GM21529 (cell line): Measurements from ENCODE around the gene BRSK2.

Experiments used
- ATAC-seq: cut with Tn5 transposase; IDR thresholded peaks from one replicate; pipeline ENCODE4 v1.9.1; 2021; ENCODE audit not compliant: unreplicated experiment

Gene BRSK2

DNA sequence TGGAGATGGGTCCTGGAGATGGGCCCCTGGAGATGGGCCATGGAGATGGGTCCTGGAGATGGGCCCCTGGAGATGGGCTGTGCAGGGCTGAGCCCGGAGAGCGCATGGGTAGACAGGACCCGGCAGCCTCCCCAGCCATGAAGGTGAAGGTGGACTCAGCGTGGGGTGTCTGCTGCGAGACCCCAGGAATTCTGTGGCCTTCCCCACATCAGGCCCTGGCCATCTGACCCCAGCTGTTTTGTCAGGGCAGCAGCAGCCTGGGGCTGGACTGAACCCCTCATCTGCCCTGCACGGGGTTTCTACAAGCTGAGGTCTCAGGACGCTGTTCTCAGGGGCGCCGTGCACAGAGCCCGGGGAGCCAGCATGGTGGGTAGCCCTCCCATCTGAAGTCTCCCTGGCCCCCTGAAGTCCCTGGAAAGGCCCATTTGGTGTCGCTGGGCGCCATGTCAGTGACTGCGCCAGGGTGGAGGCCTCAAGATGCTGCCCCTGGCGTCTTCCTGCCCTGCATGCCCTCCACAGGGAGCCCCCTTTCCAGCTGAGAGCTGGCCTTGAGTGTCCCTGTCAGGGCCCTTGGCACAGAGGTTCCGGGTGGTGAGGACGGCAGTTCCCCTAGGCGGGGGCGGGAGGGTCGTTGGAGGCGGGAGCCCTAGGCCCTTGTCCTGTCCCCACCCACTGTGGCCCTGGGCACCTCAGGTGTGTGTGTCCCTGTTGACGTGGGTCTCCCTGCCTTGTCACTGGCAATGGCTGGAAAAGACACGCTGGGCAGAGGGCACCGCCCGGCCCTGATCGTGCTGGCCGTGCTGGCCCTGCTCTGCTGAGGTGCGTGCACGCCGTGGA, 5.4 kb downstream of the BRSK2 start:
- ATAC-seq: no peak

DNA sequence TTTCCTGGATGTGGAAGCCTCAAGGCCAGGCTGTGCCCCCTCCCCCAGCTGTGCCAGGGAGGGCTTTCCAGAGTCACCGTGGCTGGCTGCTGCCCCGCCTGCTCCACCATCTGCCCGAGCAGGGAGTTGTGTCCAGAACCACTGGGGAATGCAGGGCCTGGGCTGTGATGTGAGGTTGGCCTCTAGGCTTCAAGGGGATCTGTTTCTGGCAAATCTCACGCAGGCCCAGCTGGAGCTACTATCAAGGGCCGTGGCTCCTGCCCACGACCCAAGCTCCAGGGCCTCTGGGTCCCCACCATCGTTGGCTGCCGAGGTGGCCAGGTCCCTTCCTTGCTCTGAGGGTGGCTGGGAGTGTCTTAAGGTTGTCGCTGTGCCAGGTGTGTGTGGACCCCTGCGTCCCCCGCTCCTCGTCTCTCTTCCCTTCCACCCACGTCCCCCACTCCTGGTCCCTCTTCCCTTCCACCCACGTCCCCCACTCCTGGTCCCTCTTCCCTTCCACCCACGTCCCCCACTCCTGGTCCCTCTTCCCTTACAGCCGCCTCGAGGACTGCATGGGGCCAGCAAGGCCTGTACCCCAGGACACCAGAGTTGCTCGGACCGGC, 6.1 kb downstream of the BRSK2 start:
- ATAC-seq: no peak

DNA sequence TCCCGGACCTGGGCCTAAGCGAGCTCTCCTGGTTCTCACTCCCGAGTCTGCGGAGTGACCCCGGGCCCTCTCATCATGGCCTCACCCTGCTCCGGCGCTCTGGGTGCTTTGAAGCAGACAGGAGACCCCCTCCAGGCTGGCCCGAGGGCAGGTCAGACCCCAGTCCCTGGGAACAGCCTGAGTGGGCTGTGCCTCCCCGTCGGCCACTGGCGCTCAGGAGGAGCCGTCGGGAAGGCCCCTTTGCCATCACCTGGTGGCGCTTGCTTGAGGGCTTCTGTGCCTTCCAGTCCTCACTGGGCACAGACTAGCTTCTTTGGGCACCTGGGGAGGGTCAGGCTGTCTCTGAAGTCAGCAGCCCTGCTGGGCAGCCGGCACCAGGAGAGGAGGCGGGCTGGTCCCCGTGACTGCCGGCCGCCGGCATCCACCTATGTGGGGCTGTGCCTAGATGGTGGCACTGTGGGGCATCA, 6.7 kb downstream of the BRSK2 start:
- ATAC-seq: no peak

DNA sequence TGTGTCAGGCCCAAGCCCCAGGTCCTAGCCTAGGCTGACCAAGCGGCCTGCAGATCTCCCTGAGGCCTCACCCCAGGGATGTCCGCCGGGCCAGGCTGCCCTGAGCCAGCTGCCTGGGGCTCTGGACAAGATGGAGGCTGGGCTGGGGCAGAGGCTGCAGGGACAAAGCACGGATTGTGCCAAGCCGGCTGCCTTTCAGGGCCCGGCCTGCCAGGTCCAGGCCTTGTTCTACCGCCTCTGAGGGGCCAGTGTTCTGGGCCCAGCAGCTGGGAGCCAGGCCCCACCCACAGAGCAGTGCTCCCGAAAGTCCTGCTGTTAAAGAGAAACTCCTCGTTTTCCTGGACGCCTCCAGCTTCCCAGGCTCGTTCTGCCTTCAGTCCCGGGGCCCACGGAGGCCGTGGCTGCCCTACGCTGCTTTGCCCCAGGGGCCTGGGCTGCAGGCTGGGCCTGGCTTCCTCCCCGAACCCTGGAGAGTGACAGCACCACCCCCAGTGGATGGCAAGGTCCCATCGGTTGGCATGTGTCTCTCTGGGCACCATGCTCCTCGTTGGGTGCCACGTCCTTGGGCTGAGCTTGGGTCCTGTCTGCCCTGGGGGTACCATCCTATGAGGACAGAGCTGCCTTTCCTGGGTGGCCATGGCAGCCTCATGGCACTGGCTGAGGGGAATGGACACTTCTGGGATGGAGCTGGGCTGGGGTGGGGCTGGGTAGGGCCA, 7.6 kb downstream of the BRSK2 start:
- no peak for ATAC-seq

DNA sequence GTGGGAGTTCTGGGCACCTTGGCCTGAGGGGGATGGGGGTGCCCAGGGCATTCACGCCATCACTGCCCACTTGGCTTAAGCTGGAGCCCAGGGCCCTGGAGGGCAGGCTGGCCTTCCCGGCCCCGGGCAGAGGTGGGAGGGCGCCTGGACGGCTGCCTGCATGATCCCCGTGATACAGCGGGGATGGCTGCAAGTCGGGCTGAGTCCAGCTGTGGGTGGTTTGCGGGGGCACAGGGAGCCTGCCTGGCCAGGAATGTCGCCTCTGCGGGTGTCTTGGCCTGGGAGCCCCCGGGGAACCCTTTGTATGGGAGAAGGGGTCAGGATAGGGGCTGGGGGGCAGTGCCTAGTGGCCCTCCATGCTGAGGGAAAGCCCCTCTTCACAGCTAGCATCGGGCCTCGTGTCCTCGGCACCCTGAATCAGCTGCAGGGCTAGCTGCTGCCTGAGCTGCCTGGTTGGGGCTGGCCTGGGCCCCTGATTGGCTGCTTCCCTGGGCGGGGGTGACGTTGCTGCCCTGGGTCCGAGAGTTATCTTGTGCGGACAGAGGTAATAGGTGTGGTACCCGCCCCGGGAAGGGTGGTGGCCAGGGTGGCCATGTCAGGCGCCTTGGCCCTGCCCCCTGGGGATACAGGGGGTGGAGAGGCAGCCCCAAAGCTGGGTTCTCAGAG, 8.3 kb downstream of the BRSK2 start:
- no peak for ATAC-seq

DNA sequence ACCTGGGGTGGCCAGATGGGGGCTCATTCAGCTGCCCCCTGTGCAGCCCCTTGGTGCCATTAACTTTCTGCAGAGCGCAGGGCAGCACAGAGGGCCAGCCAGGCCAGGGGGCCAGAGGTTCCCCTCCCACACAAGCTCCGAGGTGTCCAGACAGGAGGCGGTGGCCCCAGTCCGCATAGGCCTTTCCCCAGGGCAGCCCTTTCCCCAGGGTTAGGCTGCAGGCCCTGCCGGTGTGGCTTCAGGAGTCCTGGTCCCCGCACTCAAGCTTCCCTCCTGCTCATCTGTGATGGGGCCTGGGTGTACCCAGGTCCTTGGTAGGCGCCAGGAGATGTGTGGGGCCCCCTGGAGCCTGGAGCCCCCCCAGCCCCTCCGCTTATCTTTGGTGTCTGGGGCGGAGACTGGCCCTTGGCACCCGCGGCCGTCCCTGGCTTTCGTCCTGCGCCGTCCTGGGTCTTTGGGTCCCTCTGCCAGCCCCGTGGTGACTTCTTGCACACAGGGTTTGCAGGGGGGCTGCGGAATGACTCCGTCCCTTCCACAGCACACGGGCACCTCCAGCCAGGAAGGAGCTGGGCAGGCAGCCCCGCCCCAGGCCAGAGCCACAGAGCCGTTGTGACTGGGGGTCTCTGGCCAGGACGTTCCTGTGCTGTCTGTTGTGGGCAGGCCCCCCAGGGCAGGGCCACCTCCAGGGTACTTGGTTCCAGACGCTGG, 8.9 kb downstream of the BRSK2 start:
- ATAC-seq: no peak

DNA sequence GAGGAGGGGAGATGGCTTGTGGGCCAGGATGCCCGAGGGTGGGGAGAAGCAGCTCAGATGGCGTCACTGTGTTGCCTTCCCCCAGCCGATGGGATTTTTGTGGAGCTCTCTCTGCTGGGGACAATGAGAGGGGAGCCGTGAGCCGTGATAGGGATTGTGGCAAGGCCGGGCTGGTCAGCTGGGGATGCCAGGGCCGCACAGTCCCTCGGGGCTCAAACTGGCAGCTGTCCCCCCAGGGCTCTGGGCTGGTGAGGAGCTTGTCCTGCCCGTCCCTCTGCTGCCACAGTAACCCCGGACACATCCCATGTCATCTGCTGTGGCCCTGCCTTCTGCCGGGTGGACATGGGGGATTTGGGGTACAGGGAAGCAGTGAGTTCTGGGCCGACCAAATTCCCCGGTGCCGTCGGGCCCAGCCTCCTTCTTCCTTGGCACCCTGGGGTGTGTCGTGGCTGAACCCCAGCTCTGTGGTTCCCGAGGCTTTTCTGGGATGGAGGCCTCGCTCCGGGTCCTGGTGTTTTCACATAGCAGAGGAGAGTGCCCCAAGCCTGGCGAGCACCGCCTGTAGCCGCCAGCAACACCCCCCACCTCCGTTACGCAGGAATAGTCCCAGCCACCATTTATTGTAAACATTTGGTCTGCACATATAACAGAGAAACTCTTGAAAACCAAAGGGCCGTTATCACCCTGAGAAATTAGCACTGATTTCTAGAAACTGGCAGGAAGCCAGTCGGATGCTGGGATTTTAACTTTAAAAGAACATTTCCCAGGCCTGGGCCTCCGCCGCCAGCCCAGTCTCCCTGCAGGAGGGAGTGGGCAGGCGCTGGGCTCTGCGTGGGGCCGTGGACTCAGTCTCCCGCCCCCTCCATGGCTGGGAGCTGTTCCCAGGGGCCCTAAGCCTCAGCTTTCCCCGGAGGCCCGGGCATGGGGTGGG, 9.9 kb downstream of the BRSK2 start:
- ATAC-seq: no peak

DNA sequence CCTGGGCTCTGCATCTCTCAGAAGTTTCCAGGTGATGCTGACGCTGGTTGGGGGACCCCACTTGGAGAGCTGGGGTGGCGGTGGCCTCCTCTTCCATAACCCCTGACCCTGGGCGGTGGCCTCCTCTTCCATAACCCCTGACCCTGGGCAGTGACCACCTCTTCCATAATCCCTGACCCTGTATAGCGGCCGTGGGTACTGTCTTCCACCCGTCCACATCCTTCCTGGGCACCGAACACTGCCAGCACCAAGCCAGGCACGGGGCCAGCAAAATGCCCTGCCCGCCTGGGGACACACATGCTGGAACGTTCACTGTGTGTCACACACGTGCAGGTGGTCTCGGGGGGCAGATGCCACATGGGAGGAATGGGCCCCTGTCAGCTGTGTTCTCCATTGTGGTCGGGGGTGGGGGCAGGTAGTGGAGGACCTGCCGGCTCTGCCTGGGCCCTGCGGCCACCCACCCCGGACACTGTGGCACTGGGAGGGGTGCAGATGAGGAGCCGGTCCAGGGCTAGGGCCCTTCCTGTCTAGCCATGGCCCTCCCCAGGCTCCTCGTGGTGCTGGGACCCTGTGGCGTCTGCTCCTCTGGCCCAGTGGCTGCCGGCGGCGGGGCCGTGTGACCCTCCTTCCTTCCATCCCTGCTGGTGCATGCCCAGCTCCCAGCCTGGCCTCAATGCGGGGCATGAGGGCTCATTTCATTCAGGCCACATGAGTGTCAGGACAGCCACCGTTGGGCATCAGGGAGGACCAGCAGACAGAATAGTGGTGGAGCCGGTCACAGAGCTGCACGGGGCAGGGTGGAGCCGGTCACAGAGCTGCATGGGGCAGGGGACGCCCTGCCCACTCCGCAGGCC, 10.8 kb downstream of the BRSK2 start:
- ATAC-seq: no peak

DNA sequence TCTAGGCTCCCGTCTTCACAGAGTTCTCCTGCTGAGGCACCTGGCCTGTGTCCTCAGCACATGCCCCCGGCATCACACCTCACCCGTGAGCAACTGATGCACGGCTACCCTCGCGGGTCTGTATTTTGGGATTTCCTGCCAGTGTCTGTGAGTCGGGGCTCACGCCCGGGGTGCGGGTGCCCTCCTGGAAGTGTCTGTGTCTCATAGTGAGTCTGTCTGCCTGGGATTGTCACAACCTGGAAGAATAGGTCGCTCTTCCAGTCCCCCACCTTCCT, 11.4 kb downstream of the BRSK2 start:
- no peak for ATAC-seq

DNA sequence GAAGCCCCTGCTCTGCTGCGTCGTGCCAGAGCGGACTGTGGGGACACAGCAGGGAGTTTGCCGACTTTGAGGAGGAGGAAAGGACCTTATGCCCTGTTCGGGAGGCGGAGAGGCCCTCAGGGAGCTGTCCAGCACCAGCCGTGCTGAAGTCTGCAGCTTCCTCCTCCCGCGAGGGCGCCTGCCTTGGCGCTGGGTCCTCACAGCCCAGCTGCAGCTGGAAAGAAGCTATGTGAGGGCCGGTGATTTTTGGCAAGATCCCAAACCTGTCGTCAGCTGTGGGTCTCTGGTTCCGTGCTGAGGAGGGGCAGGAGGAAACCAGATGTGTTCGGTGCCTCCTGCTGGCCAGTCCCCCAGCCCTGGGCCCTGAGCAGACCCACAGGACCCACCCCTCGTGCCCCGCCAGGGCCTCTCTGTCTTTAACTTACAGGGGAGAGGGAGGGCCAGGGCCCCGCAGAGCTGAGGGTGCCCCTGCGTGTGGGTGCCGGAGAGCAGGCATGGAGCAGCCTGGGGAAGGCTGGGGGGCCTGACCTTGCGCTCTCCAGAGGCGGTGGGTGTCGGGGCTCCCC, 12.0 kb downstream of the BRSK2 start:
- ATAC-seq: no peak

DNA sequence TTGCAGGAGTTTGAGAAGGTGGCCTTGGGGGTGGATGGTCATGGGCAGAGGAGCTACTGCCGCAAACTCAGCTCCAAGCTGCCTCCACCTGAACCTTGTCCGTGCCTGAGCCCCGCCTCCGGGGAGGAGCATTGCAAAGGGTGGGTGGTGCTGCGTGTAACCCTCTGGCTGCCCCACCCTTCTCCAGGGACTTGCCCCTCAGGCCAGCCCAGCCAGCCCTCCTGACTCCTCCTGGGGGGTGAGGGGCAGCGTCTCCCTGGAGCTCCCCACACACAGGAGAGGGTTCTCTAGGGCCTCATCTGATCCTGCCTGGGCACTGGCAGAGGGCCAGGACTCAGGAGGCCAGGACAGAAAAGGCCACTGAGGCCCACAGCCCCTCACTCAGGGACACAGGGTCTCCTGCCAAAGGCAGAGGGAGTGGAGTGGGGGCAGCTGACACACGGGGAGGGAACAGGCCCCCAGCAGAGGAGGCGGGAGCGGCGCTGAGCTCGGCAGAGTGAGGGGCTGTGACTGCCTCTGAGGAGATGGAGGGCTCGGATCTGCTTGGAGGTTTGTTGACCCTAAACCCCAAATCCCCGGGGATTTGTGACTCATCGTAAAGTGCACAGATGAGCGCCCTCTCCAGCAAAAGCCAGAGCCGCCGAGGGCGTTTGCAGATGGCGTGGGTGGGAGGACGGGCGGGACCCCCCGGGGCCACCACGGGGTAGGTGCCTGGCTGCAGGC, 12.8 kb downstream of the BRSK2 start:
- ATAC-seq: no peak

DNA sequence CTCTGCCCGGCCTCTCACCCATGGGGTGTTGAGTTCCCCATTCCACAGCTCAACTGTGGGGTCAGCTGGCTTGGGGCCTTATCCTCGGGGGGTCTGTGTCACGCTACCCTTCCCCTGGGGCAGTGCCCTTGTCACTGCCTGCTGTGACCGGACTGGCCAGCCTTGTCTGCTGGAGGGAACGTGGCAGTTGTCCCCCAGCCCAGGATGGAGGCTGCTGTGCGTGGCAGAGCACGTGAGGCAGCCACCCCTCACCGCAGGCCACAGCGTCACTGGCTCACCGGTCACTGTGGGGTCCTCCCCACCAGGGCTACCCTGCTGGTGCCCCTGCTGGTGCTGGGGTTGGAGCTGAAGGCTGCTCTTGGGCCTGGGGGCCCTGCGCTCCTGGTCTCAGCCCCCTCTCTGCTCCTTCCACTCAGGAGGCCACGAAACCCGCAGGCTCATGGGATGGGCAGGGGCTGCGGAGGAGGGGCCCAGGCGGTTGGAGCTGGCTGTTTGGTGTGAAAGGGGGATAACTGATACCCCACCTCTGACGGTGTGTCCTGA, 13.4 kb downstream of the BRSK2 start:
- no peak for ATAC-seq

DNA sequence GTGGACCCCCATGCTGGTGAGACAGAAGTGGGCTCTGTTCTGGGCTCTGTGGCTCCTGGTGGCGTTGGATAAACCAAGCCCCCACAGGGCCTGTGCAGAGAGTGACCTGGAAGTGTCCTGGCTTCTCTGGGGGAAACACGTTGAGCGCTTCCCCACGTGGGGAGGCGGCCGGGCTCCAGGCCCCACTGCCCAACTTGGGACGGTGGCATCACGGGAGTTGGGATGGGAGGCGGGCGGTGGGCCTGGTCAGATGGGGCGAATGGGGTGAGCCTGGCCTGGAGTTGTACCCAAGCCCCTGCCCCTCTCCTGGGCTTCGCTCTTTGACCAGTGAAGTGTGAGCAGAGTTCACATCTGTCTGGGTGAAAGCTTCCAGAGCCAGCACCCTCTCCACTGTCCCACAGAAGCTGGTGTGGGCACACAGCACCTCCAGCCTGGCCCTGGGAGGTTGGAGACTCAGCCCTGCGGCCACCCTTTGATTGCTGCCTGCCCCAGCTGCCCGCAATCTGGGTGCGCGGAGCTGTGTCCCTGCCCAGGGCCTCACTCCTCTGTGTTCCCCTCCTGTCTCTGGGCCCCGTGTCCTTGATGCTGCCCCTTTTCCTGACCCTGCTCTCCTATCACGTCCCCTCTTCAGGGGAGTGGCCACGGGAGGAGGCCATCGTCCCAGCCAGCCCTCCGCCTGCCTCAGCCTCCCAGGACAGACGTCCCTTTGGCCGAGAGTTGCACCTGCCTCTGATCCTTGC, 14.2 kb downstream of the BRSK2 start:
- ATAC-seq: no peak

DNA sequence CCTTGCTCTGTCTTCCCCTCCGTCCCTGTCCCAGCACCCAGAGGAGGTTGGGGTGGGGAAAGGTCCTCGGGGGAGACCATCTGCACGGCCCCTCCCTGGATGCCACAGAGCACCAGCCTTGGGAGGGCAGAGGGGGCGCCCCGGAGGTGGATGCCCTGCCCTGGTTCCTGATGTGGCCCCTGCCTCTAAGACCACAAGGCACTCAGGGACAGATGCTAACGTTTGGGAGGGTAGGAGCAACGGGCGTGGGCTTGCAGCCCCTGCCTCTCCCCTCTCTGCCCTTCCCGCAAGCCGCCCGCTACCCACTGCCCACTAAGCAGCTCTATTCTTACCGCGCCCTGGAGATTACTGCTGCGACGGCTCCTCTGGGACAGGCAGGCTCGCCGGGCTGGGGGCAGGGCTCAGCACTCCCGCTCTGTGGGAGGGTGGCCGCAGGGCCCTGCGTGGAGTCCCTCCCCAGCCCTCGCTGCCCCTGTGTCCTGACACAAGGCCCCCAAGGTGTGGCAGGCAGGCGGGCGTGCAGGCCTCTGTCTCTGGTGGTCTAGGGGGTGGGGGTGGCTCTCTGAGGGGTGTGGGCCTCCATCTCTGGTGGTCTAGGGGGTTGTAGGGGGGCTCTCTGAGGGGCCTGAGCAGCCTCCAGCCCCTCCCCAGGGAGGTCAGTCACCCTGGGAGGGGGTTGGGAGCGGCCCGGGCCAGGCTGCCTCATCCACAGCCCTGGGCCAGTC, 14.9 kb downstream of the BRSK2 start:
- ATAC-seq: no peak

DNA sequence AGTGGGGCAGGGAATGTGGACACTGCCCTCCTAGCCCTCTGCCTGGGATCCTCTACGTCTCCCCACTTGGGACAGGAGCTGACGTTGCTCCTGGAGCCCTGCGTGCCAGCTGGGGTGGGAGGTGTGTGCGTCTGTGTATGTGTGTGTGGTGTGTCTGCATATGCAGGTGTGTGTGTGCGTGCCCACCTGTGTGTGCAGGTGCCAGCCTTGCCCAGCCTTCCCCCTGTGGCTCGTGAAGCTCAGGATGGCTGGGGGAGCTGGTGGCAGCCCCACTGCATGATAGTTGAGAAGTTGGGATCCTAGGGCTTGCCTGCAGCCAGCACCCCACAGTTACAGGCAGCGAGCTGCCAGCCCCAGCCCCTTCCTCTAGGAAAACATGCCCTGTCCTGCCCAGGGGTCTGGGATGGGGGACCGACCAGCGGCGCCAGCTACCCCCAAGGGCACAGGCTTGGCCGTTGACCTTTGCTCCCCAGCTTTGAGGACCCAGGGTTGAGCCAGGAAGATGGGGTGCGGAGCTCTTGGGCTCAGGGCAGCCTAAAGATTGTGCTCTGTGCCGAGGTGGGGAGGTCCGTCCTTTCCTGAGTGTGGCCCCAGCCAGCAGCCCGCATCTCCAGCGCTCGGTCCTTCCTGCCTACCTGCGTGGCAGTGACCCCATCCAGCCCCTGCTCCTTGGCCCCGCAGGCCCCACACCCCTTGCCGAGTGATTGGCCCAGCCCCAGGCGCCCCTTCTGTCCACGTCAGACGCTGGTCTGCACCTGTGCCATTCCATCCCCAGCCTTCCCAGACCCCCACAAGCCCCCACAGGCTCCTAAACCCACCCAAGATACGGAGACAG, 15.7 kb downstream of the BRSK2 start:
- no peak for ATAC-seq
